ENCODE data around the gene RFX1.

GRCh38 chr19:14028901-14029300 lies 22.8 kb upstream of the RFX1 start:
- TF ChIP-seq POLR2AphosphoS5 (IDR thresholded peaks at IDR 0.05; ENCODE audit: low read depth, low read length): no peak
- no peak for TF ChIP-seq REST (IDR thresholded peaks at IDR 0.05; ENCODE audit: insufficient read depth in 1 of 2, low read depth in 2 of 2, low read length in 2 of 2)
- TF ChIP-seq TAF1 (IDR thresholded peaks at IDR 0.05; ENCODE audit: borderline replicate concordance, insufficient read depth, low read length): no peak
- TF ChIP-seq SIN3A (IDR thresholded peaks at IDR 0.05; ENCODE audit: borderline replicate concordance, insufficient read depth, low read length): no peak
- no peak for TF ChIP-seq FOXP2 (optimal IDR thresholded peaks at IDR 0.05; ENCODE audit: borderline replicate concordance, extremely low read depth, extremely low read length, insufficient read depth)

Measured in PFSK-1 (cell line).